Right ventricle myocardium superior (tissue), 1 donor: Measurements from ENCODE around the gene KICS2. TPM values are rescaled to one million over a fixed set of nuclear protein-coding genes. Genes with fewer than 3 reads are reported as not detected.
A peak's percentile ranks its signal among the peaks of the same experiment; 100 is the strongest.

ENCODE experiments used
- ATAC-seq: fragments of 200-7000 bp; cut with Tn5 transposase; one replicate; pipeline ENCODE4 v1.9.1; 2020; ENCODE audit warnings: mild to moderate bottlenecking; ENCODE audit not compliant: poor library complexity
- DNase-seq: peaks from one replicate; pipeline ENCODE4 v3.0.0-alpha.2; 2020
- intact Hi-C: fragments of 100-400 bp; cut with DNase I; formaldehyde crosslinking; loops from one replicate; pipeline ENCODE4 v1.11.2; 2022
- long read RNA-seq: library from polyadenylated mRNA; unstranded; transcript quantifications from one replicate; pipeline ENCODE4 v2.0.0, GENCODE V29; 2021
- total RNA-seq: library from RNA; stranded (reverse); fragmentation: NEBNext Ultra II Directional; extraction: Animal tissue kit (Norgen Biotek cat#: 25700); gene quantifications from one replicate; pipeline ENCODE4 v1.2.1, GENCODE V29; 2021
- donor health status: DM: no; HTN: yes; CAD: no; lungs with severe emphysema.

KICS2 gene
- total RNA-seq = 3.1 TPM
- long read RNA-seq, full-length matches to known transcripts = 5 of 5 reads
- long read RNA-seq, partial matches to known transcripts = 0 of 5 reads
- long read RNA-seq, other reads (novel, unspliced or antisense) = 0 of 5 reads

- peak; percentile 97 for DNase-seq
- intact Hi-C loops = no loop called here
- peak; percentile 100 for ATAC-seq
Measured at GRCh38 chr12:64222009-64222765, at the start of gene KICS2. TSS of gene KICS2 (minus strand) at chr12:64222296. CDS start at chr12:64222237, 59 bp downstream.

- ATAC-seq (no peak), DNase-seq (no peak)
- intact Hi-C loops = no loop called here
Measured at GRCh38 chr12:64270411-64270810, 48.3 kb upstream of the KICS2 start.

- DNase-seq = no peak
- ATAC-seq = no peak
- intact Hi-C loops = no loop called here
Measured at GRCh38 chr12:64269161-64269560, 47.1 kb upstream of the KICS2 start.

GRCh38 chr12:64268409-64268808 is 46.3 kb upstream of the KICS2 start:
- no peak for ATAC-seq
- DNase-seq = no peak
- intact Hi-C loops = no loop called here

- ATAC-seq (no peak), DNase-seq (no peak)
- intact Hi-C loops = no loop called here
Measured at GRCh38 chr12:64265839-64266238, 43.7 kb upstream of the KICS2 start.

GRCh38 chr12:64261813-64262212 is 39.7 kb upstream of the KICS2 start:
- DNase-seq (no peak), ATAC-seq (no peak)
- intact Hi-C loops = no loop called here

- intact Hi-C loops = loop anchor here (5.0 kb wide), 1 partner anchor 76 kb away; no protein-coding TSS in a partner anchor
- ATAC-seq (no peak), DNase-seq (no peak)
Measured at GRCh38 chr12:64258576-64258975, 36.5 kb upstream of the KICS2 start.

GRCh38 chr12:64256166-64256800 is 34.2 kb upstream of the KICS2 start:
- ATAC-seq (peak; percentile 53), DNase-seq (no peak)
- intact Hi-C loops = loop anchor here (2.0 to 5.0 kb wide), 2 partner anchors 74 to 417 kb away; no protein-coding TSS in a partner anchor

- no peak for DNase-seq
- intact Hi-C loops = loop anchor here (5.0 kb wide), 1 partner anchor 73 kb away; no protein-coding TSS in a partner anchor
- ATAC-seq = no peak
Measured at GRCh38 chr12:64255249-64255648, 33.2 kb upstream of the KICS2 start.

GRCh38 chr12:64253356-64253755 is 31.3 kb upstream of the KICS2 start:
- no peak for ATAC-seq
- no peak for DNase-seq
- intact Hi-C loops = no loop called here

GRCh38 chr12:64252681-64253080 is 30.6 kb upstream of the KICS2 start:
- ATAC-seq (peak; percentile 86), DNase-seq (no peak)
- intact Hi-C loops = no loop called here

- ATAC-seq (no peak), DNase-seq (no peak)
- intact Hi-C loops = no loop called here
Measured at GRCh38 chr12:64243809-64244208, 21.7 kb upstream of the KICS2 start.

GRCh38 chr12:64240781-64241180 is 18.7 kb upstream of the KICS2 start:
- ATAC-seq (no peak), DNase-seq (no peak)
- intact Hi-C loops = no loop called here

- ATAC-seq (no peak), DNase-seq (no peak)
- intact Hi-C loops = no loop called here
Measured at GRCh38 chr12:64237382-64237781, 15.3 kb upstream of the KICS2 start.

- DNase-seq (no peak), ATAC-seq (no peak)
- intact Hi-C loops = no loop called here
Measured at GRCh38 chr12:64236549-64236948, 14.5 kb upstream of the KICS2 start.

- ATAC-seq (no peak), DNase-seq (no peak)
- intact Hi-C loops = no loop called here
Measured at GRCh38 chr12:64232196-64232595, 10.1 kb upstream of the KICS2 start.

GRCh38 chr12:64229796-64230195 is 7.7 kb upstream of the KICS2 start:
- no peak for DNase-seq
- intact Hi-C loops = no loop called here
- ATAC-seq = no peak

- no peak for ATAC-seq
- intact Hi-C loops = no loop called here
Measured at GRCh38 chr12:64229240-64229639, 7.1 kb upstream of the KICS2 start.

GRCh38 chr12:64225626-64226025 is 3.5 kb upstream of the KICS2 start:
- no peak for ATAC-seq
- intact Hi-C loops = no loop called here
- no peak for DNase-seq

More at GRCh38 chr12:64229240-64229639, 7.1 kb upstream of the KICS2 start:
- no peak for DNase-seq

GRCh38 chr12:64221651-64222008 is 466 bp downstream of the KICS2 start:
- peak; percentile 93 for DNase-seq
- ATAC-seq = peak; percentile 93
- intact Hi-C loops = no loop called here
